GM12878 (cell line): ENCODE measurements around the gene SULT2B1. TPM values are rescaled to one million over a fixed set of nuclear protein-coding genes. Genes with fewer than 3 reads are reported as not detected.
A peak's percentile ranks its signal among the peaks of the same experiment; 100 is the strongest.

Experiments used
- ATAC-seq: fragments of 200-7000 bp; cut with Tn5 transposase; 3 replicates; pipeline ENCODE4 v1.9.1; 2020; ENCODE audit warnings: mild to moderate bottlenecking, moderate library complexity
- BruUV-seq: library from RNA; stranded (reverse); fragments of 400-500 nt; replicated peaks from 2 replicates; lab custom pipeline; 2021; lab: Mats Ljungman, UMichigan
- CTCF ChIA-PET: fragments of 300-600 bp; sonication (Branson Sonifier 250); formaldehyde crosslinking; extraction: SDS; loops from one replicate; lab custom pipeline; 2021; ENCODE audit warnings: inconsistent platforms; lab: Yijun Ruan, JAX
- POLR2A ChIA-PET: fragments of 350-600 bp; formaldehyde crosslinking; extraction: SDS; loops from one replicate; lab custom pipeline; 2021; ENCODE audit warnings: inconsistent platforms; lab: Charles Lee
- RAD21 ChIA-PET: fragments of 300-600 bp; sonication (Branson Sonifier 250); formaldehyde crosslinking; loops from one replicate; lab custom pipeline; 2023; ENCODE audit warnings: antibody characterized with exemption; ENCODE audit not compliant: unreplicated experiment; lab: Charles Lee
- SMC1A ChIA-PET: fragments of 300-600 bp; sonication (Branson Sonifier 250); formaldehyde crosslinking; loops from one replicate; lab custom pipeline; 2023; ENCODE audit not compliant: unreplicated experiment, uncharacterized antibody; lab: Charles Lee
- DNase-seq: peaks from one replicate; pipeline ENCODE4 v3.0.0-alpha.2; 2011; ENCODE audit warnings: low read depth, low spot score
- FAIRE-seq: peaks from 3 replicates; lab custom pipeline; 2011; peaks lifted over from hg19 to GRCh38; lab: Jason Lieb, UNC
- H2AFZ ChIP-seq: 2 replicates; pipeline ENCODE4 v1.6.0; 2011; ENCODE audit warnings: low read depth, low read length, control low read depth; ENCODE audit not compliant: control insufficient read depth
- H3K27ac ChIP-seq: 2 replicates; pipeline ENCODE4 v1.5.1; 2011; ENCODE audit warnings: control low read depth; ENCODE audit not compliant: control insufficient read depth, insufficient read depth
- H3K27me3 ChIP-seq, 2 experiments: replicated peaks in 1 of 2; 2 replicates each; pipeline versions ENCODE4 v1.6.0 to v1.6.1; 2011; ENCODE audit warnings: low read length in 1 of 2; ENCODE audit not compliant: control insufficient read depth in 2 of 2, insufficient read depth in 2 of 2
- H3K36me3 ChIP-seq, 2 experiments: 2 replicates each; pipeline ENCODE4 v1.5.1; 2011; ENCODE audit warnings: low read length in 1 of 2; ENCODE audit not compliant: control insufficient read depth in 2 of 2, insufficient read depth in 2 of 2
- H3K4me1 ChIP-seq: 2 replicates; pipeline ENCODE4 v1.6.1; 2011; ENCODE audit warnings: mild to moderate bottlenecking, low read length, moderate library complexity, mixed read lengths; ENCODE audit not compliant: control insufficient read depth, insufficient read depth
- H3K4me2 ChIP-seq: 2 replicates; pipeline ENCODE4 v1.6.0; 2011; ENCODE audit warnings: control low read depth; ENCODE audit not compliant: control insufficient read depth, insufficient read depth
- H3K4me3 ChIP-seq: fragments of 200-600 bp; sonication (generic); 2 replicates; pipeline ENCODE4 v1.5.1; 2016
- H3K79me2 ChIP-seq: 2 replicates; pipeline ENCODE4 v1.6.0; 2011; ENCODE audit warnings: low read length; ENCODE audit not compliant: control insufficient read depth, insufficient read depth
- H3K9ac ChIP-seq: 2 replicates; pipeline ENCODE4 v1.8.0; 2011; ENCODE audit warnings: low read length, control low read depth, mixed read lengths; ENCODE audit not compliant: control insufficient read depth, insufficient read depth
- H3K9me3 ChIP-seq: replicated peaks from 3 replicates; pipeline ENCODE4 v1.5.1; 2011; ENCODE audit warnings: mild to moderate bottlenecking, low read length; ENCODE audit not compliant: control insufficient read depth, insufficient read depth
- H4K20me1 ChIP-seq: 2 replicates; pipeline ENCODE4 v1.6.0; 2011; ENCODE audit not compliant: control insufficient read depth, insufficient read depth
- BHLHE40 ChIP-seq, 2 experiments: fragments of 450-650 bp in 1 of 2; IDR thresholded peaks; 2 replicates each; pipeline ENCODE4 v1.6.1; 2011 to 2017; ENCODE audit warnings: low read depth in 2 of 2, borderline replicate concordance in 1 of 2, improper control_type of control experiment in 1 of 2, low read length in 1 of 2, mild to moderate bottlenecking in 1 of 2
- CBX5 ChIP-seq: sonication (generic); IDR thresholded peaks from 2 replicates; pipeline ENCODE4 v1.6.1; 2016; ENCODE audit warnings: low read depth, moderate library complexity, mild to moderate bottlenecking, inconsistent platforms
- CREB1 ChIP-seq: IDR thresholded peaks from 2 replicates; pipeline ENCODE4 v1.6.1; 2012; ENCODE audit warnings: low read depth, mild to moderate bottlenecking, inconsistent platforms
- CREM ChIP-seq: IDR thresholded peaks from 2 replicates; pipeline ENCODE4 v1.6.1; 2014; ENCODE audit warnings: antibody characterized with exemption, low read depth
- HCFC1 ChIP-seq: fragments of 150-350 bp; IDR thresholded peaks from 2 replicates; pipeline ENCODE4 v1.6.1; 2014; ENCODE audit warnings: low read length
- IKZF1 ChIP-seq: fragments of 450-650 bp; conservative IDR thresholded peaks from 2 replicates; pipeline ENCODE4 v1.6.1; 2017; ENCODE audit warnings: antibody characterized with exemption, mild to moderate bottlenecking
- IKZF2 ChIP-seq, 2 experiments: fragments of 450-650 bp; IDR thresholded peaks; 2 replicates each; pipeline ENCODE4 v1.6.1; 2017; ENCODE audit warnings: mild to moderate bottlenecking in 2 of 2, moderate library complexity in 2 of 2
- NR2C1 ChIP-seq: fragments of 450-650 bp; IDR thresholded peaks from 2 replicates; pipeline ENCODE4 v1.6.1; 2017; ENCODE audit warnings: antibody characterized with exemption, mild to moderate bottlenecking, moderate library complexity
- NR2C2 ChIP-seq: IDR thresholded peaks from 2 replicates; pipeline ENCODE4 v1.6.1; 2011; ENCODE audit warnings: borderline replicate concordance, low read depth; ENCODE audit not compliant: control insufficient read depth, insufficient read length
- NR2F1 ChIP-seq: fragments of 450-650 bp; conservative IDR thresholded peaks from 2 replicates; pipeline ENCODE4 v1.6.1; 2017; ENCODE audit warnings: mild to moderate bottlenecking
- SIN3A ChIP-seq: IDR thresholded peaks from 2 replicates; pipeline ENCODE4 v1.6.1; 2012; ENCODE audit warnings: low read depth, low read length, improper control_type of control experiment
- SMARCA5 ChIP-seq: fragments of 450-650 bp; IDR thresholded peaks from 2 replicates; pipeline ENCODE4 v1.6.1; 2017; ENCODE audit warnings: mild to moderate bottlenecking
- SPI1 ChIP-seq: IDR thresholded peaks from 2 replicates; pipeline ENCODE4 v1.6.1; 2011; ENCODE audit warnings: low read depth, mild to moderate bottlenecking, low read length, moderate library complexity, borderline replicate concordance; ENCODE audit not compliant: insufficient read depth
- SREBF2 ChIP-seq: IDR thresholded peaks from 2 replicates; pipeline ENCODE4 v1.6.1; 2012; ENCODE audit warnings: mild to moderate bottlenecking, low read length
- SUZ12 ChIP-seq: fragments of 200-600 bp; sonication (generic); IDR thresholded peaks from one replicate; pipeline ENCODE4 v1.6.1; 2018; ENCODE audit warnings: antibody characterized with exemption, mild to moderate bottlenecking; ENCODE audit not compliant: unreplicated experiment
- TARDBP ChIP-seq: IDR thresholded peaks from 2 replicates; pipeline ENCODE4 v1.6.1; 2016; ENCODE audit warnings: borderline replicate concordance
- TBL1XR1 ChIP-seq: IDR thresholded peaks from 2 replicates; pipeline ENCODE4 v1.6.1; 2012; ENCODE audit warnings: low read depth, low read length, improper control_type of control experiment
- YY1 ChIP-seq: IDR thresholded peaks from 2 replicates; pipeline ENCODE4 v1.6.1; 2011; ENCODE audit warnings: low read depth, mild to moderate bottlenecking, low read length
- ZNF207 ChIP-seq: fragments of 450-650 bp; IDR thresholded peaks from 2 replicates; pipeline ENCODE4 v1.6.1; 2014; ENCODE audit warnings: antibody characterized with exemption, mild to moderate bottlenecking, borderline replicate concordance
- whole genome bisulfite sequencing: methylation state at CpG from one replicate; pipeline ENCODE4 v1.1.6; 2016; ENCODE audit warnings: low lambda C conversion rate; ENCODE audit not compliant: insufficient replicate concordance, insufficient coverage; ENCODE audit errors: missing lambda C conversion rate; 5-methylcytosine and 5-hydroxymethylcytosine counted together
- in situ Hi-C: fragments of 300-500 bp; cut with MboI; formaldehyde crosslinking; loops from 9 replicates; pipeline ENCODE4 v1.14.3; 2018; ENCODE audit warnings: mixed read lengths
- intact Hi-C: fragments of 100-400 bp; cut with micrococcal nuclease; formaldehyde crosslinking; loops from one replicate; pipeline ENCODE4 v1.14.2; 2022; ENCODE audit not compliant: unreplicated experiment
- polyA plus RNA-seq, 11 experiments: library from polyadenylated mRNA; depleted of rRNA in 4 of 11; unstranded in 6 of 11; stranded (reverse) in 5 of 11; fragments of >200 nt; fragmentation: Nextera tagmentation in 4 of 11; fragmentation: Illumina TruSeq in 1 of 11; extraction: Ambion mirVana in 4 of 11; extraction: Trizol in 1 of 11; gene quantifications; 1 replicate in 1 of 11; 2 replicates in 10 of 11; pipeline versions ENCODE4 v1.2.1 to v1.2.3, GENCODE V29; 2011 to 2016; ENCODE audit warnings: inconsistent platforms in 2 of 11, missing spikeins in 2 of 11, low read depth in 1 of 11
- total RNA-seq, 4 experiments: library from RNA; depleted of rRNA in 3 of 4; stranded (reverse); fragments of >200 nt in 3 of 4; fragmentation: Illumina TruSeq in 1 of 4; extraction: Trizol in 1 of 4; gene quantifications; 2 replicates each; pipeline versions ENCODE4 v1.2.1 to v1.2.3, GENCODE V29; 2013 to 2021
- TF ChIP-seq, protein P1 (sequence below): fragments of 450-650 bp; IDR thresholded peaks from 2 replicates; pipeline ENCODE4 v1.6.1; 2017; ENCODE audit warnings: low read depth, mild to moderate bottlenecking, moderate library complexity
- TF ChIP-seq, protein P2 (sequence below): IDR thresholded peaks from 2 replicates; pipeline ENCODE4 v1.6.1; 2011; ENCODE audit warnings: borderline replicate concordance, low read depth, mild to moderate bottlenecking, moderate library complexity, mixed read lengths, low read length; ENCODE audit not compliant: insufficient read depth; ENCODE audit errors: extremely low read length

Gene SULT2B1
- total and polyA plus RNA-seq, 10 of the 15 experiments (the other 5 are each of a cell fraction or from before 2014, with no cell fraction given) = 0.11 to 0.14 TPM; not detected in 8

DNA sequence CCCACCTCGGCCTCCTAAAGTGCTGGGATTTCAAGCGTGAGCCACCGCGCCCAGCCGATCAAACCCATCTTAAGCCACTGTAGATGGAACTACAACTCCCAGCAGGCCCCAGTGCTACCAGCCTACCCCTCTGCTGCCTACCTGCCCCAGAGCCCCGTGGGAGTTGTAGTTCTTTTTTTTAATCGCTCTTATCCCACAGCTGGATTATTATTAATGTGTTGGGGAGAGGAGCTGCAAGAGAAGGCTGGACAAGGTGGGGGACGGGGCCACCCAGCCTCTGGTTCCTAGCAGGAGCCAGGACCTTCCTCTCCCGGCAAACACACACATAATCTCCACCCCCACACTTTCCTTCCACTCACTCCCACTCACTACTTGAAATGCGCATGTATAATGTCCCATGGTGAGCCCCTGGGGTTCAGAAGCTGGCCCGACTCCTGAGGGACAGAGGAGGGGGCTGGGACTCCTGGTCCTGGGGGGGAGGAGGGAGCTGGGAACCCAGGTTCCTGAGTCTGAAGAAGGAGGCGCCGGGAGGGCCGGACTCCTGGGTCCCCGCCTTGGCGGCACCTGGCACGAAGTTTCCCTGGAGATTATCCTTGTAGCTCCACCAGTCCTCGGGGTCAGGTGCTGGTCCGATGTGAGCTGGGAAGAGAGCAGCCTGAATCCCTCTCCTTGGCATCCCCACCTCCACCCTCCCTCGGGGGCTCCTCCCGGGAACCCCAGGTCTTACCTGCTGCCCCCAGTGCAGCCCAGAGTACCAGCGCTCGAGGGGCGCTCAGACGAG lies 93.1 kb downstream of the SULT2B1 start:
- ChIA-PET POLR2A (interaction anchor here (0.6 to 2.0 kb wide), 12 partner anchors 10 to 325 kb away, joined by 3 to 15 read pairs (median 4); partner anchors contain the start of genes PPP1R15A, RPL18 and SPHK2), CTCF (interaction anchor here (0.6 to 3.6 kb wide), 23 partner anchors 7 to 355 kb away, joined by 3 to 31 read pairs (median 5); partner anchors contain the start of genes GYS1, HSD17B14, RPL18 and RUVBL2), SMC1A (interaction anchor here (0.7 to 2.4 kb wide), 14 partner anchors 7 to 348 kb away, joined by 3 to 13 read pairs (median 4); partner anchors contain the start of genes DBP, GYS1 and RUVBL2), RAD21 (interaction anchor here (0.5 to 2.1 kb wide), 26 partner anchors 11 to 1122 kb away, joined by 3 to 18 read pairs (median 4); partner anchors contain the start of genes AP2A1, GYS1, HSD17B14 and RPL18)
- peak overlapping the region; percentile 97 for H3K4me2 ChIP-seq
- peak; percentile 78 for ATAC-seq
- FAIRE-seq = peak; percentile 73
- BruUV-seq = no TSS peak
- peak overlapping the region; percentile 88 for H2AFZ ChIP-seq
- no peaks in the 10 kb centered on the region for H3K9me3 ChIP-seq
- DNase-seq = no peak
- peak overlapping the region; percentile 37; the same call in 1 of the 2 replicates for H3K9ac ChIP-seq
- intact Hi-C loops (loop anchor here (5.0 kb wide), 1 partner anchor 192 kb away; the partner anchor contains the start of gene HSD17B14), in situ Hi-C loops (loop anchor here (5.0 to 25.0 kb wide), 2 partner anchors 192 to 1242 kb away; partner anchors contain the start of genes AKT1S1, HSD17B14, IL4I1 and TBC1D17)
- H4K20me1 ChIP-seq = no peaks in the 10 kb centered on the region
- no peaks in the 10 kb centered on the region for H3K27me3 ChIP-seq
- H3K36me3 ChIP-seq = no peaks in the 10 kb centered on the region
- H3K4me3 ChIP-seq = peak overlapping the region; percentile 91
- 1% methylated on average over 25 of the region's 25 CpGs for WGBS
- H3K27ac ChIP-seq = no peak overlapping the region
- no peaks in the 10 kb centered on the region for H3K79me2 ChIP-seq
- H3K4me1 ChIP-seq = peaks cover 20% of the 10 kb centered on the region
- TF ChIP-seq, protein P1, sequence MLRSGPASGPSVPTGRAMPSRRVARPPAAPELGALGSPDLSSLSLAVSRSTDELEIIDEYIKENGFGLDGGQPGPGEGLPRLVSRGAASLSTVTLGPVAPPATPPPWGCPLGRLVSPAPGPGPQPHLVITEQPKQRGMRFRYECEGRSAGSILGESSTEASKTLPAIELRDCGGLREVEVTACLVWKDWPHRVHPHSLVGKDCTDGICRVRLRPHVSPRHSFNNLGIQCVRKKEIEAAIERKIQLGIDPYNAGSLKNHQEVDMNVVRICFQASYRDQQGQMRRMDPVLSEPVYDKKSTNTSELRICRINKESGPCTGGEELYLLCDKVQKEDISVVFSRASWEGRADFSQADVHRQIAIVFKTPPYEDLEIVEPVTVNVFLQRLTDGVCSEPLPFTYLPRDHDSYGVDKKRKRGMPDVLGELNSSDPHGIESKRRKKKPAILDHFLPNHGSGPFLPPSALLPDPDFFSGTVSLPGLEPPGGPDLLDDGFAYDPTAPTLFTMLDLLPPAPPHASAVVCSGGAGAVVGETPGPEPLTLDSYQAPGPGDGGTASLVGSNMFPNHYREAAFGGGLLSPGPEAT = peak; percentile 26; the same call in 1 of the 2 replicates
- TF ChIP-seq BHLHE40 (IDR thresholded peaks at IDR 0.05; ENCODE audit: borderline replicate concordance in 1 of 2, low read depth in 2 of 2, low read length in 1 of 2) = no peak
- TF ChIP-seq NR2F1 = no peak
- TF ChIP-seq NR2C2 = no peak
- peak; percentile 94 for TF ChIP-seq IKZF1
- TF ChIP-seq YY1 = peak; percentile 73; the same call in 1 of the 2 replicates
- 0 out of 2 replicates have a peak, but pooled peaks have one; percentile 62 for TF ChIP-seq TBL1XR1
- TF ChIP-seq, protein P2, sequence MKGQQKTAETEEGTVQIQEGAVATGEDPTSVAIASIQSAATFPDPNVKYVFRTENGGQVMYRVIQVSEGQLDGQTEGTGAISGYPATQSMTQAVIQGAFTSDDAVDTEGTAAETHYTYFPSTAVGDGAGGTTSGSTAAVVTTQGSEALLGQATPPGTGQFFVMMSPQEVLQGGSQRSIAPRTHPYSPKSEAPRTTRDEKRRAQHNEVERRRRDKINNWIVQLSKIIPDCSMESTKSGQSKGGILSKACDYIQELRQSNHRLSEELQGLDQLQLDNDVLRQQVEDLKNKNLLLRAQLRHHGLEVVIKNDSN = no peak
- TF ChIP-seq SPI1 = no peak
- no peak for TF ChIP-seq CBX5
- TF ChIP-seq NR2C1 = peak; percentile 48; the same call in 1 of the 2 replicates
- no peak for TF ChIP-seq SIN3A
- no peak for TF ChIP-seq SMARCA5
- TF ChIP-seq CREB1 = peak; percentile 67
- no peak for TF ChIP-seq IKZF2 (IDR thresholded peaks at IDR 0.05)
- 0 out of 2 replicates have a peak, but pooled peaks have one; percentile 27 for TF ChIP-seq SREBF2
- TF ChIP-seq ZNF207 = no peak
- TF ChIP-seq CREM = peak; percentile 79; the same call in 1 of the 2 replicates
- peak; percentile 99 for TF ChIP-seq HCFC1
- TF ChIP-seq TARDBP = peak; percentile 95
- peak; percentile 88 for TF ChIP-seq SUZ12
